Gastroesophageal sphincter (tissue), 3 donors: Measurements from ENCODE around the gene AP4E1.

Experiments used
- CTCF ChIP-seq, 4 experiments: fragments of 200-600 bp in 2 of 4; fragments of 450-650 bp in 2 of 4; sonication (generic) in 1 of 4; IDR thresholded peaks; one replicate each; pipeline ENCODE4 v1.5.1; 2017 to 2019; ENCODE audit warnings: antibody characterized with exemption in 4 of 4, mild to moderate bottlenecking in 2 of 4, moderate library complexity in 2 of 4
- EP300 ChIP-seq: sonication (generic); formaldehyde crosslinking; IDR thresholded peaks from one replicate; pipeline ENCODE4 v1.6.1; 2017; ENCODE audit warnings: antibody characterized with exemption, mild to moderate bottlenecking
- POLR2A ChIP-seq, 2 donors: fragments of 450-650 bp; IDR thresholded peaks; one replicate each; pipeline ENCODE4 v1.6.1; 2017; ENCODE audit warnings: antibody characterized with exemption in 2 of 2, mild to moderate bottlenecking in 2 of 2, moderate library complexity in 1 of 2
- POLR2AphosphoS5 ChIP-seq: sonication (generic); formaldehyde crosslinking; IDR thresholded peaks from one replicate; pipeline ENCODE4 v1.6.1; 2017; ENCODE audit warnings: antibody characterized with exemption

GRCh38 chr15:50889589-50889988, 18.9 kb upstream of the AP4E1 start:
- TF ChIP-seq CTCF (IDR thresholded peaks at IDR 0.05) (no peak), POLR2A (IDR thresholded peaks at IDR 0.05) (no peak), POLR2AphosphoS5 (no peak), EP300 (no peak)
